ENCODE measurements around the gene FBXO46.
"Not testable (repeated sequence)": the region's sequence is repeated elsewhere in the genome, so short reads cannot be mapped to it uniquely, and the experiment has no call there.

FBXO46 gene

DNA sequence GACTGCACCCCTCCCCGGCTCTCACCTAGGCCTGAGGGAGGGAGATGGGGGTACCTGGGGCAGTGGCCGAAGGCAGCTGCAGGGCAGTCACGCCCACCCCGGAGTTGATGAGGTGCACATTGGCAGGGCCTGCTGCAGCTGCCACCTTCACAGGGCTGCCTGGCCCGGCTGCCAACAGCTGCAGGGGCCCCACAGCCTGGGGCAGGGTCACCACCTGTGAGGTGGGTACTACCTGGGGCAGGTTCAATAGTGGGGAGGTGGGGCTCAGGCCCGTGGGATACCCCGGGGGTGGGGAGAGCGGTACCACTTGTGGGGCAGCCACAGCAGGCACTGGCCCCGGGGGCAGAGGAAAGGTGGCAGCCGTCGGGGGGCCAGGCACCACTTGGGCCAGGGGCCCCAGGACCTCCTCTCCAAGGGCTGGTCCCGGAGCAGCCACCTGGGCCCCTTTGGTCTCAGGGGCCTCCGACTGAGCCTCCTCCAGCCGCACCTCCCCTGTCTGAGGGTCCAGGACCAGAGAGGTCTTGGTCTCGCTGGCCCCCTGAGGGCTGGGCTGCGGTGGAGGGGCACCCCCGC lies 35.7 kb upstream of the FBXO46 start:
- no peak for DNase-seq (ENCODE audit: low read depth, low spot score)

GRCh38 chr19:45765702-45766295 lies 35.1 kb upstream of the FBXO46 start:
- DNase-seq (ENCODE audit: low read depth, low spot score), result no peak

DNA sequence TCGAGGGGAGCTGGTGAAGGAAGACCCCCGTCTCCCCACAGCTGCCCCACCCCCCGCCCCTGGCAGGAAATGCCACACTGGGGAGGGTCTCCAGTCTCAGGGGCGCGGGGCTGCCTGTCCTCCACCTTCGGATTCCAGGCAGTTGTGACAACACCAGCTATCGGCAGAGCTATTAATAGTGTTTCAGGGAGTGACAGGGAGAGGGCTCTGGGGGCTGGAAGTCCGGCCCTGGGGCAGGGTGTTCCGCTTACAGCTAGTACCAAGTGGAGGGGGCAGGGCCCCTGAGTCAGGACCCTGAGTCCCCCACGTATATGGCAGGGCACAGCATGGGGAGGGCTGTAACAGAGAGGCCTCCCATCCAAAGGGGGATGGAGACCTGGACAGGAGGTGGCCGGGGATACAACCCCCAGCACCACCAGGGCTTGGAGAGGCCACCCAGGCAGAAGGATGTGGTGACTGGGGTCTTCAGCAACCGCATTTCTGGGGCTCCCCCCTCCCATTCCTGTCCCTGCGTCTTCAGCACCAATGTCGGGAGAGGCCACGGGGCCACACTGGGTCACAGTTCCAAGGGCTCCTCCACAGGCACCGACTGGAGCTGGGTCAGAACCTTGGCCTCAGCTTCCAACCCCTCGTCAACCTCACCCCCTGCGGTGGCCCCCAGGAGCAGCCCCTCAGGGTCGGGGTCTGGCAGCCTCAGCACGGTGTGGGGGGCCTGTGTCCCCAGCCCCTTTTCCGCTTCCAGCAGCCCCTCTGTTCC lies 34.4 kb upstream of the FBXO46 start:
- DNase-seq (ENCODE audit: low read depth, low spot score), result no peak

GRCh38 chr19:45764475-45764874 lies 33.8 kb upstream of the FBXO46 start:
- DNase-seq (ENCODE audit: low read depth, low spot score), result no peak

- DNase-seq (ENCODE audit: low read depth, low spot score), result no peak
These were observed 33.1 kb upstream of the FBXO46 start for GRCh38 chr19:45763691-45764294.

GRCh38 chr19:45762870-45763631 lies 32.4 kb upstream of the FBXO46 start:
- DNase-seq (ENCODE audit: low read depth, low spot score), result no peak

GRCh38 chr19:45761714-45762113 lies 31.0 kb upstream of the FBXO46 start:
- no peak for DNase-seq (ENCODE audit: low read depth, low spot score)

GRCh38 chr19:45758921-45759320 lies 28.2 kb upstream of the FBXO46 start:
- no peak for DNase-seq (ENCODE audit: low read depth, low spot score)

DNA sequence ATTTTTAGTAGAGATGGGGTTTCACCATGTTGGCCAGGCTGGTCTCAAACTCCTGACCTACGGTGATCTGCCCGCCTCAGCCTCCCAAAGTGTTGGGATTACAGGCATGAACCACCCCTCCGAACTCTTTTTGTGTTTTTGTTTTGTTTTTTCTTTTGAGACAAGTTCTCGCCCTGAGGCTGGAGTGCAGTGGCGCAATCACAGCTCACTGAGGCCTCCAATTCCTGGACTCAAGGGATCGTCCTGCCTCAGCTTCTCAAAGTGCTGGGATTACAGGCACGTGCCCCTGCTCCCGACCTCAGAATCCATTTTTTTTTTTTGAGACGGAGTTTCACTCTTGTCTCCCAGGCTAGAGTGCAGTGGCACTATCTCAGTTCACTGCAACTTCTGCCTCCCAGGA lies 27.0 kb upstream of the FBXO46 start:
- DNase-seq (ENCODE audit: low read depth, low spot score), result no peak

GRCh38 chr19:45754323-45754722 lies 23.6 kb upstream of the FBXO46 start:
- DNase-seq (ENCODE audit: low read depth, low spot score), result no peak

DNA sequence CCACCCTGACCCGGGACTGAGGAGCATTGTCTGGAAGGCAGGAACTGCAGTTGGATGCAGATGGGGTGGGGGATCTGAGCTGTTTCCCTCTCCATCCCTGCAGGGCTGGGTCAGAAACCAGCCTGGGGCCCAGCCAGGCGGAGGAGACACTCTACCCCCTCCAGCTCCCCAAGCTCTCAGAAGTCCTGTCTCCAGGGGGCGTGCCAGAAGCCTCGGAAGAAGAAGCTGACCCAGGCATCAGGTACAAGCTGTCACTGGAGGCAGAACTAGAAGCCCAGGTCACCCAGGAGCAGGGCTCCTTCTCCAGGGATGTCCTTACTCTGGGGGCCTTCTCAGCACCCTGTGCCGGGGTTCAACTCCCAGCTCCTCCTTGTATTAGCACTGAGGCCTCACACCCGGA lies 22.9 kb upstream of the FBXO46 start:
- DNase-seq (ENCODE audit: low read depth, low spot score), result no peak

DNA sequence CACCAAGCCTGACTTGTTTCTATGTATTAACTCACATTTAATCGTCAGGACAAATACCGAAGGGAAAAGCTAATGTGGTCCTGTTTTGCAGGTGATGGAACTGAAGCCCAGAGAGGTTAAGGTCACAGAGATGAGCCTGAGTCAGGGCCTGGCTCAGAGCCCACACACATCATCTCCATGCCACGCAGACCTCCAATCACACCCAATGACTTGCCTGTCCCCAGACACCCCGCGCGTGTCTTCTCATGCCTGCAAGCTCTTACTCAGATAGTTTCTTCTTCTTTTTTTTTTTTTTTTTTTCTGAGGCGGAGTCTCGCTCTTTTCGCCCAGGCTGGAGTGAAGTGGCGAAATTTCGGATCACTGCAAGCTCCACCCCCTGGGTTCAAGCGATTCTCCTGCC lies 21.9 kb upstream of the FBXO46 start:
- no peak for DNase-seq (ENCODE audit: low read depth, low spot score)

DNA sequence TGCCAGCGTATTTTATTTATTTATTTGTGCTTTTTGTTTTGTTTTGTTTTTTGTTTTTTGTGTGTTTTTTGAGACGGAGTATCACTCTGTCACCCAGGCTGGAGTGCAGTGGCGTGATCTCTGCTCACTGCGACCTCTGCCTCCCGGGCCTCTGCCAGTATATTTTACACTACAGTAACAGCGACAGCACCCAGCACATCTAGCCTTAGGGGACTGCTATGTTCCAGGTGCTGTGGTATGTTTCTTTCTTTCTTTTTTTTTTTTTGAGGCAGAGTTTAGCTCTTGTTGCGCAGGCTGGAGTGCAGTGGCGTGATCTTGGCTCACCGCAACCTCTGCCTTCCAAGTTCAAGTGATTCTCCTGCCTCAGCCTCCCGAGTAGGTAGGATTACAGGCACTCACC lies 20.8 kb upstream of the FBXO46 start:
- not testable (repeated sequence) for DNase-seq (ENCODE audit: low read depth, low spot score)

- DNase-seq (ENCODE audit: low read depth, low spot score), result no peak
These were observed 16.8 kb upstream of the FBXO46 start for GRCh38 chr19:45747513-45747912.

GRCh38 chr19:45746866-45747265 lies 16.2 kb upstream of the FBXO46 start:
- no peak for DNase-seq (ENCODE audit: low read depth, low spot score)

DNA sequence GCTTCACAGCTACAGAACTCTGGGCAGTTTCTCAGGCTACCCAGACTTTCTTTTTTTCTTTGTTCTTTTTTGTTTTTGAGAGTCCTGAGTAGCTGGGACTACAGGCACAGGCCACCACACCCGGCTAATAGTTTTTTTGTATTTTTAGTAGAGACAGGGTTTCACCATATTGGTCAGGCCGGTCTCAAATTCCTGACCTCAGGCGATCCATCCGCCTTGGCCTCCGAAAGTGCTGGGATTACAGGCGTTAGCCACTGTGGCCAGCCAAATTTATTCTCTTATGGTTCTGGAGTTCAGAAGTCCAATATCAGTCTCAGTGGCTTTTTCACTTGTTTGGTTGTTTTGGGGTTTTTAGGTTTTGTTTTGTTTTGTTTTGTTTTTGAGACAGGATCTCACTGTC lies 14.9 kb upstream of the FBXO46 start:
- no peak for DNase-seq (ENCODE audit: low read depth, low spot score)

DNA sequence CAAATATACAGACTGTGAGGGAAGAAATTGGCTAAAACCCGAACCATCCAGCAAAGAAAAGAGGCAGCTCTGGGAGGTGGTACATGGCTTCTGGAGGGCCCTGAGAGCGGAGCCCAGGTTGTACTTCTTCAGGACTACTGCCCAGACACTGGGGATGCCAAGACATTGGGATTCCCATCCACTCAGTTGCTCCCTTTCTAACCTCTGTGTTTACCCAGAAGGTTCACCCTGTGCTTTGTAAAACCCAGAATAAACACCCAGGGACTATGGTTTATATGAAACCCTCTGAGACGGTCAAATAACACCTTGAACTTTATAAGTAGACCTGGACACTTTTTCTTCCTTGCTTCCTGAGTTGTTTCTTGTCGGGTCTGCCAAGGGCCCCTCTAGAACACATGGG lies 12.3 kb upstream of the FBXO46 start:
- DNase-seq (ENCODE audit: low read depth, low spot score), result no peak

DNA sequence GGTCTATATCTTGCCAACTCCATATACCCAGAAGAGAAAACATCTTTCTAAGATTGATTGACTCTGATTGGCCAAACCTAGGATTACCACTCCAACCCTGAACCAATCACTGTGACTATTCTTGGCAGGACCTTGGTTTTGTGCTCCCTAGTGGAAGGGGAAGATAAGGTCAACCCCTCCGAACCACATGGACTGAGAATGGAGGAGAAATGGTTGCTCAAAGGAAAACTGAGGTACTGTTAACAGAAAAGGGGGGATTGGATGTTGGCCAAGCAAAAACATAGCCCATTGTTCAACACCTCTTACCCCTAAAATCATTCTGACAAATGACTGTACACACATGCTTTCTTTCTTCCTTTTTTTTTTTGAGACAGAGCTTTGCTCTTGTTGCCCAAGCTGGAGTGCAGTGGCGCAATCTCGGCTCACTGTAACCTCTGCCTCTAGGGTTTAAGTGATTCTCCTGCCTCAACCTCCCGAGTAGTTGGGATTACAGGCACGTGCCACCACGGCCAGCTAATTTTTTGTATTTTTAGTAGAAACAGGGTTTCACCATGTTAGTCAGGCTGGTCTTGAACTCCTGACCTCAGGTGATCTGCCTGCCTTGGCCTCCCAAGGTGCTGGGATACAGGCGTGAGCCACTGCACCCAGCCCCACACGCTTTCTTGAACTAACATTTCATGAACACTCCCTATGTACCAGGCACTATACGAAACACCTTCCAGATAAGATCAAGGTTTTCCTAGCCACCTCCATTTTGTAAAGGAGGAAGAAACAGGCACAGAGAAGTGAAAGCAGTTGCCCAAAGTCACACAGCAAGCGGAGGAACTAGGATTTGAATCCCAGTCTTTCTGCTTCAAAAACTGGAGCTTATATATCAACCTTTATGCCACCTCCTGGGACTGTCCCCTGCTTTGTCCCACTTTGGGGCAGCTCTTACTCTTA lies 9.1 kb upstream of the FBXO46 start:
- no peak for DNase-seq (ENCODE audit: low read depth, low spot score)

DNA sequence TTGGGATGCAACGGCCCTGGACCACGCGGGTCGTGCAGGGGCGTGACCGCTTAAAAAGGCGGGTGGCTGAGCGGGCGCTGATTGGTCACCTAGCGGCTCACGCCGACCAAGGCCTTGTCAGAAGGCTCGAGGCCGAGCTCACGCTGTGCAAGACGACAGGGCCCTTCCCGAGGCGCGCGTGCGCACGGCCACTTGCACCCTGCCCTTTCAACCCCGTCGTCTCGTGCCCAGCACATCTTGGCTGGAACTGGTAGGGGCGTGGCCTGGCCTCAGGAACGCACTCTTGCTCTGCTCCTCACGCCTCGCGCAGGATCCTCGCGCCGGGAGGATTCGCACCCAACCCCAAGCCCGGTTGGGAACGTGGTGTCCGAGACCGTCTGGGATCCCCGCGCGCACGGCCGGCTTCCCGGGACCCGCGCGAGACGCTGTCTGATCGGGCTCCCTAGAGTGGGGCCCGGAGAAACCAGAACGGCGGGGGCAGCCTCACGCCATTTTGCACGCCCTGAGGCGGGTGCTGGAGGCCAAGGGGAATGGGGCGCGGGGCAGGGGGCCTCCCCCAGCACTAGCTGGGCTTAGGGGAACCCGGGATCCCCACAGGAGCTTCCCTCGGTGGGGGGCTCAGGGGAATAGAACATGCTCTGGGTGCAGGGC lies 2.6 kb upstream of the FBXO46 start, which contains the start of gene MEIOSIN:
TSS of gene MEIOSIN (plus strand) at position 280 of the 651 bp plus-strand sequence. CDS start 1,938 bp downstream, outside the sequence.
- DNase-seq (ENCODE audit: low read depth, low spot score), result no peak

DNA sequence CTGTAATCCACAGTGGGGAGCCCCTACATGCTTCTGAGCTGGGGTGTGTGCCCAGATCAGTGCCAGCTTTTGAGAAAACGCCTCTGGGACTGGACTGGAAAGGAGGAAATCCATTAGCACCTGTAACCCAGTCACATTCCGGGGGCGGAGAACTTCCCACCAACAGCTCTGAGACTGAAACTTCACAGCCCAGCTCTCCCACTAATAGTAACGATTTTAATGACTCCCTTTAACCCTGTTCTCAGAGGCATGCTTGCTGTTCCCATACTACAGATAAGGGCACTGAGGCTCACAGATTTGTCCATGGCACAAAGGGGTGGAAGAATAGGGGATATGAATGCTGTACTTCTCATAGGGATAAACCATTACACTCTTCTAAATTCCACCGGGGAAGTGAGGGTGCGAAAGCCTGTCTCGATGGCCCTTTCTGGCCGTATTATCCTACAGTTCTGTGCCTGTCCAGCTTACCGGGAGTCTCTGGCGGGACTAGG lies 851 bp downstream of the FBXO46 start:
- DNase-seq (ENCODE audit: low read depth, low spot score), result no peak
